PC-9 (cell line): ENCODE measurements around the gene PORCN. TPM values are rescaled to one million over a fixed set of nuclear protein-coding genes. Genes with fewer than 3 reads are reported as not detected.
A peak's percentile ranks its signal among the peaks of the same experiment; 100 is the strongest.

Experiments used
- BruUV-seq: library from RNA; stranded (reverse); fragments of 400-500 nt; replicated peaks from 2 replicates; lab custom pipeline; 2021; lab: Mats Ljungman, UMichigan
- CTCF ChIA-PET: fragments of 300-600 bp; sonication (Branson Sonifier 250); formaldehyde crosslinking; loops from one replicate; lab custom pipeline; 2022; ENCODE audit warnings: antibody characterized with exemption; lab: Charles Lee
- POLR2A ChIA-PET: fragments of 300-600 bp; sonication (Branson Sonifier 250); formaldehyde crosslinking; loops from one replicate; lab custom pipeline; 2022; ENCODE audit warnings: antibody characterized with exemption; ENCODE audit not compliant: unreplicated experiment; lab: Charles Lee
- DNase-seq, 2 experiments: peaks; one replicate each; pipeline versions ENCODE4 v3.0.0 to v3.0.0-alpha.2; 2015 to 2022; ENCODE audit warnings: mixed read lengths in 1 of 2
- H2AFZ ChIP-seq: fragments of 200-600 bp; sonication (generic); 2 replicates; pipeline ENCODE4 v1.8.1; 2017; ENCODE audit warnings: antibody characterized with exemption
- H3F3A ChIP-seq: fragments of 200-600 bp; sonication (generic); 2 replicates; pipeline ENCODE4 v1.8.1; 2017; ENCODE audit warnings: antibody characterized with exemption, mild to moderate bottlenecking, low read depth; ENCODE audit not compliant: insufficient read depth
- H3K27ac ChIP-seq: fragments of 200-600 bp; sonication (generic); 2 replicates; pipeline ENCODE4 v1.6.1; 2016; ENCODE audit warnings: mixed run types
- H3K27me3 ChIP-seq: fragments of 200-600 bp; sonication (generic); 2 replicates; pipeline ENCODE4 v1.6.1; 2016; ENCODE audit warnings: low read depth, mixed run types; ENCODE audit not compliant: insufficient read depth
- H3K36me3 ChIP-seq: fragments of 200-600 bp; sonication (generic); 2 replicates; pipeline ENCODE4 v1.6.1; 2016; ENCODE audit warnings: low read depth, mixed run types
- H3K4me1 ChIP-seq: fragments of 200-600 bp; sonication (generic); replicated peaks from 2 replicates; pipeline ENCODE4 v1.6.1; 2016; ENCODE audit warnings: mixed run types; ENCODE audit not compliant: insufficient read depth
- H3K4me2 ChIP-seq: fragments of 200-600 bp; sonication (generic); 2 replicates; pipeline ENCODE4 v1.6.1; 2017; ENCODE audit warnings: mixed run types
- H3K4me3 ChIP-seq: fragments of 200-600 bp; sonication (generic); 2 replicates; pipeline ENCODE4 v1.6.1; 2016; ENCODE audit warnings: mixed run types
- H3K79me2 ChIP-seq: fragments of 200-600 bp; sonication (generic); 2 replicates; pipeline ENCODE4 v1.6.1; 2017; ENCODE audit warnings: low read depth, mixed run types
- H3K9me2 ChIP-seq: fragments of 200-600 bp; sonication (generic); 2 replicates; pipeline ENCODE4 v1.8.1; 2017; ENCODE audit warnings: mild to moderate bottlenecking; ENCODE audit not compliant: insufficient read depth
- H3K9me3 ChIP-seq: fragments of 200-600 bp; sonication (generic); 2 replicates; pipeline ENCODE4 v1.8.1; 2016; ENCODE audit warnings: low read depth; ENCODE audit not compliant: insufficient read depth
- H4K20me1 ChIP-seq: fragments of 200-600 bp; sonication (generic); 2 replicates; pipeline ENCODE4 v1.8.1; 2017; ENCODE audit not compliant: insufficient read depth
- EZH2 ChIP-seq: fragments of 200-600 bp; sonication (generic); IDR thresholded peaks from 2 replicates; pipeline ENCODE4 v1.8.0; 2017; ENCODE audit warnings: antibody characterized with exemption, low read depth
- intact Hi-C: fragments of 100-400 bp; cut with micrococcal nuclease; formaldehyde crosslinking; loops from one replicate; pipeline ENCODE4 v1.10.0; 2022; ENCODE audit not compliant: unreplicated experiment
- total RNA-seq: library from RNA; stranded (reverse); gene quantifications from 2 replicates; pipeline ENCODE4 v1.2.3, GENCODE V29; 2021
- TF ChIP-seq, protein P1 (sequence below): fragments of 200-600 bp; sonication (generic); conservative IDR thresholded peaks from 2 replicates; pipeline ENCODE4 v1.6.1; 2017; ENCODE audit warnings: mixed run types, antibody characterized with exemption, mild to moderate bottlenecking, moderate library complexity

The PORCN gene
- total RNA-seq, 1 experiment from 2014 or later, result 11.9 TPM

DNA sequence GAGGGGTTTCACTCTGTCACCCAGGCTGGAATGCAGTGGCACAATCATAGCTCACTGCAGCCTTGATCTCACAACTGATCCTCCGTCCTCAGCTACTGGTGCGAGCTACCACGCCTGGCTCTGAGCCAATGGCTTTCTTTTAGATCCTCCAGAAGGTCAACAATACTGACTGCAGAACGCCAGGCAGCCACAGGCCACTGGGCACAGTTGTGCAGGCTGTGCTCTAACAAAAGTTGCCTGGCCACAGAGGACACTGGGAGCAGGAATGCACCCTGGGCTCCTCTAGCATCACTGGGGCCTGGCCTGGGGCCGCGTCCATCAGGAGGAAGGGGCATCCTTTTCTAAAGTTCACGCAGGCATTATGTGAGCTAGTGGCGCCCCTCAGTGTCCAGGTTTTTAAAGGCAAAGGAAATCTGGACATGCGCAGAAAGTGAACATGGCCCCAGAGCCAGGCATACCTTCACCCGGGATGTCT is 14.9 kb upstream of the PORCN start:
- BruUV-seq, result no TSS peak
- Histone ChIP-seq H3K9me3 (no peaks in the 10 kb centered on the region), H3K4me2 (no peak overlapping the region), H3K27ac (no peak overlapping the region), H3K79me2 (no peaks in the 10 kb centered on the region), H3K4me3 (no peak overlapping the region), H3K27me3 (no peaks in the 10 kb centered on the region), H4K20me1 (no peaks in the 10 kb centered on the region), H3K4me1 (peaks cover 12% of the 10 kb centered on the region; the same call in 1 of the 2 replicates), H2AFZ (no peak overlapping the region), H3K9me2 (no peaks in the 10 kb centered on the region), H3F3A (peaks cover 17% of the 10 kb centered on the region; the same call in 1 of the 2 replicates), H3K36me3 (no peaks in the 10 kb centered on the region)
- no peak for DNase-seq
- ChIA-PET POLR2A (no interaction called here), CTCF (no interaction called here)
- no peak for TF ChIP-seq EZH2
- TF ChIP-seq, protein P1, sequence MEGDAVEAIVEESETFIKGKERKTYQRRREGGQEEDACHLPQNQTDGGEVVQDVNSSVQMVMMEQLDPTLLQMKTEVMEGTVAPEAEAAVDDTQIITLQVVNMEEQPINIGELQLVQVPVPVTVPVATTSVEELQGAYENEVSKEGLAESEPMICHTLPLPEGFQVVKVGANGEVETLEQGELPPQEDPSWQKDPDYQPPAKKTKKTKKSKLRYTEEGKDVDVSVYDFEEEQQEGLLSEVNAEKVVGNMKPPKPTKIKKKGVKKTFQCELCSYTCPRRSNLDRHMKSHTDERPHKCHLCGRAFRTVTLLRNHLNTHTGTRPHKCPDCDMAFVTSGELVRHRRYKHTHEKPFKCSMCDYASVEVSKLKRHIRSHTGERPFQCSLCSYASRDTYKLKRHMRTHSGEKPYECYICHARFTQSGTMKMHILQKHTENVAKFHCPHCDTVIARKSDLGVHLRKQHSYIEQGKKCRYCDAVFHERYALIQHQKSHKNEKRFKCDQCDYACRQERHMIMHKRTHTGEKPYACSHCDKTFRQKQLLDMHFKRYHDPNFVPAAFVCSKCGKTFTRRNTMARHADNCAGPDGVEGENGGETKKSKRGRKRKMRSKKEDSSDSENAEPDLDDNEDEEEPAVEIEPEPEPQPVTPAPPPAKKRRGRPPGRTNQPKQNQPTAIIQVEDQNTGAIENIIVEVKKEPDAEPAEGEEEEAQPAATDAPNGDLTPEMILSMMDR, result peak; percentile 32; the same call in 1 of the 2 replicates
- intact Hi-C loops, result no loop called here

DNA sequence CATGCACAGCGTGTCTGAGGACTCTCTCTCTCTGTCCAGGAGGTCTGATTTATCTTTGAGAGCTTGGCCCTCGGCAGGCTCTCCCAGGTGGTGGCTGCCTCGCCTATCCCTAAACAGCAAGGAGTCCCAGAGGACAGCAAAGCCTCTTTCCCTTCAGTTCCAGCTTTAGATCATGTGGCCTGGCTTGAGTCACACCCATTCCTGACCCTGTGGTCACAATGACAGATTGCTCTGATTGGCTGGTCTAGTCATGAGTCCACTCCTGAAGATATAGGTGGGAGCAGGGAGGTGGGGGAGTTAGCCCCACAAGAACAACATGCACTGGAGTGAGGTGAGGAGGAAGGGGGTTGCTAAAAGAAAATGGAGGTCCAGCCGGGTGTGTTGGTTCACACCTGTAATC is 12.1 kb upstream of the PORCN start:
- H3K4me1 ChIP-seq, result peaks cover 6% of the 10 kb centered on the region; the same call in 1 of the 2 replicates
- no TSS peak for BruUV-seq
- intact Hi-C loops, result no loop called here
- no peak overlapping the region for H2AFZ ChIP-seq
- H3K4me2 ChIP-seq, result no peak overlapping the region
- no peak overlapping the region for H3K4me3 ChIP-seq
- H3K27ac ChIP-seq, result no peak overlapping the region
- no peaks in the 10 kb centered on the region for H3K9me2 ChIP-seq
- ChIA-PET POLR2A (no interaction called here), CTCF (no interaction called here)
- H3K9me3 ChIP-seq, result no peaks in the 10 kb centered on the region
- H3K79me2 ChIP-seq, result no peaks in the 10 kb centered on the region
- H4K20me1 ChIP-seq, result no peaks in the 10 kb centered on the region
- H3K36me3 ChIP-seq, result no peaks in the 10 kb centered on the region
- TF ChIP-seq EZH2, result no peak
- TF ChIP-seq, protein P1, result no peak
- no peaks in the 10 kb centered on the region; the same call in 1 of the 2 replicates for H3F3A ChIP-seq
- DNase-seq, result no peak
- H3K27me3 ChIP-seq, result no peaks in the 10 kb centered on the region

DNA sequence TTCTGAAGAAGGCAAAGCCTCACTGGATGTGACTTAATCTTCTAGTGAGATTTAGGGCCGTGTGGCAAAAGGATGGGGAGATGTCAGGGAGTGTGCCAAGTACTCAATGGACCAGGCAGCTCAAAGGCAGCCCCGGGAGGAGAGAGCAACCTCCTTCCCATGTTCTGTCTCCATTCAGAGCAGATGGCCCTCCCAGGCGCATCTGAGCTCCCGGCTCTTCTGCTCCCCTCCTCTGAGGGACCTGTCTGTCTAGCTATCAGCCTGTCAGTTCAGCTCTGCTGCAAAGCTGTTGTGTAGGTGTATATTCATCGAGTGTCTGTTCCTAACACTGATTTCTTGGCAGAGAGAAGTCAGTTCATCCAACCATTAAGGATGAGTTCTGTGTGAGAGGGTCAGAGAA is 10.9 kb upstream of the PORCN start:
- ChIA-PET CTCF (no interaction called here), POLR2A (no interaction called here)
- no peaks in the 10 kb centered on the region for H3K4me1 ChIP-seq
- peak overlapping the region; percentile 26; the same call in 1 of the 2 replicates for H3K4me2 ChIP-seq
- H2AFZ ChIP-seq, result no peak overlapping the region
- no TSS peak for BruUV-seq
- intact Hi-C loops, result no loop called here
- no peaks in the 10 kb centered on the region for H3K9me3 ChIP-seq
- no peaks in the 10 kb centered on the region for H3K27me3 ChIP-seq
- TF ChIP-seq, protein P1, result no peak
- TF ChIP-seq EZH2, result no peak
- H3K9me2 ChIP-seq, result no peaks in the 10 kb centered on the region
- no peaks in the 10 kb centered on the region for H3K79me2 ChIP-seq
- no peak for DNase-seq
- no peaks in the 10 kb centered on the region for H4K20me1 ChIP-seq
- H3F3A ChIP-seq, result no peaks in the 10 kb centered on the region; the same call in 1 of the 2 replicates
- no peaks in the 10 kb centered on the region for H3K36me3 ChIP-seq
- H3K27ac ChIP-seq, result peak overlapping the region; percentile 50
- H3K4me3 ChIP-seq, result no peak overlapping the region
